NCI-H1694 treated with DMSO at 0.1 percent for 48 hours (cell line): Measurements from ENCODE around the gene MYLIP.

Source experiments
- DNase-seq: peaks from one replicate; lab custom pipeline; 2025; lab: John Stamatoyannopoulos, UW

The MYLIP gene

DNA sequence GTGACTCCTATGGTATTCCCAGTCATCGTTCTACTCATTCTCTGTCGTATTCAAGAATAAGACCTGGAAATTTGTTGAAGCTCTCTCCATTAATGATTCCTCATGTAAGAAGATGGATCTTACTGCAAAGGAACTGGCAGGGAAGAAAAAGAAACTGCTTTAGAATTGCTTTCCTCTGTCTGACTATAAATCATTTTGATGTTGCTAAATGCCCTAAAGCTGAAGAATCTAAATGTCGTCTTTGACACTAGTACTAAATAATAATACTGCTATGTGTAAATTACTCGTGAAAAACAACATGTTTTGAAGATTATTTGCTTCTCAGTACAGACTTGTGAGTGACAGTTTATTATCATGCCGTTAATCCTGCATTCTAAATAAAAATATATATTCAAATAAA lies 20.5 kb upstream of the MYLIP start:
- no peak for DNase-seq

DNA sequence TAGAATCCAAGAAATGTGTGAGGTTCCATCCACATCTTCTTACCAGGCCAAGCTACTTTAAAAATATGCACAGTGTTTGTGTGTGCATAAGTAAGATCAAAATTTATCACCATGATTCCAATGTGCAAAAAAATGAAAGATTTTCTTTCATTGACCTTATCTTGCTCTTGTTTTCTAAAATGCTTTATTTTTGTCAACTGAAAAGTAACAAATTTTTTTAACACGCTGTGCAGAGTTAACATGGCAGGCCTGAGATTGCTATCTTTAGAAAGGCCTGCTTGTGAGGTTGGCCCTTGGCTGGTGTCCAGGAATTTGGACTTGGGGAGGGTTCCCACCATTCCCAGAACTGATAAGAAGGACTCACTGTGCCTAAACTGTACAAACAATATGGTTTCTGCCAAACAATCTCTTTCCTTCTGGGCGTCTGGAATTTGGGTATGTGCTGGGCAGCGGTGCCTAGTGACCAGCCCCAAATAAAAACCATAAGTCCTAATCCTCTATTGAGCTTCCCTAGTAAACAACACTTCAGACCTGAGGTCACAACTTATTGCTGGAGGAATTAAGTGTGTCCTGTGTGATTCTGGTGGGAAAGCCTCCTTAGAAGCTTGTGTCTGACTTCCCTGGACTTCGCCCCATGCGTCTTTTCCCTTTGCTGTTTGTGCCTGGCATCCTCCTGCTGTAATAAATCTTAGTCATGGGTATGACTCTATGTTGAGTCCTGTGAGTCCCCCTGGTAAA lies 19.8 kb upstream of the MYLIP start:
- no peak for DNase-seq

DNA sequence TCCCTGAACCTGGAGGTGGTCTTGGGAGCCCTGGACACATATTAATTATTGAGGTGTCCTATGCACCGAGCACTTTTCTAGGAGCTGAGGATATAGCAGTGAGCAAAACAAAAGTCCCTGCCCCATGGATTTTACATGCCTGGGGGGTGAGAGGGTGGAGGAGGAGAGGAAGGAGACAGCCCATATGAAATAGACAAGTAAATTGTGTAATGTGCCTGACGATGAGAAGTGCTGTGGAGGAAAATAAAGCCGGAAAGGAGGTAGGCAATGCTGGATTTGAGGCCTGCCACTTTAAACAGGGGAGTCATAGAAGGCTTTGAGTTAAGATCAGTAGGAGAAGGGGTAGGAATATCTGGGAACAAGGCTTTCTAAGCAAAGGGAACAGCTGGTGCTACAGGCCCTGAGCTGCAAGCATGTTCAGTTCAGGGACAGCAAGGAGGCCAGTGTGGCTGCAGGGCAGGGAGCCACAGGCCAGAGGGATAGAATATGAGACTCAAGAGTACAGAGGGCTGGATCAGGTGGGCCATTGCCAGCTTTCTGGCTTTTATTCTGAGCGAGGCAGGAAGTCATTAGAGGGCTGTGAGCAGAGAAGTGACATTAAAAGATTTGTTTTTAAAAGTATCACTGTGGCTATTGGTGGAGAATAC lies 19.1 kb upstream of the MYLIP start:
- no peak for DNase-seq

DNA sequence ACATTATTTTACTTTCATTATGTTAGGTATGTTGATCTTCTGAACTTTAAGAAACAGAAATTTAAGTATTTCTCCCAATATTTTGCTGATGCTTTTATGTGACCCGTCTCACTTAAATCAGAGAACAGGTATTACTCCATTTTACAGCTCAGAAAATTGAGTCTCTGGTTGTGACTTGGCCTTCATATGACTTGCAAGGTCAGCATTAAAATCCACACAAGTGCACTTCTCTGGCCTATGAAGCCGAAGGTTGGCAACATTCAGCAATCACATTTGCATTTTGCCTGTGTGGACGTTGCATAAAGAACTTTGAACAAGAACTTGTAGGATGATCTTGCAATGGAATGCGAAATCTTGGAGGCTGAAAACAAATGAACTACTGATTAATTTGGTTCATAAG lies 10.1 kb upstream of the MYLIP start:
- DNase-seq, result no peak

DNA sequence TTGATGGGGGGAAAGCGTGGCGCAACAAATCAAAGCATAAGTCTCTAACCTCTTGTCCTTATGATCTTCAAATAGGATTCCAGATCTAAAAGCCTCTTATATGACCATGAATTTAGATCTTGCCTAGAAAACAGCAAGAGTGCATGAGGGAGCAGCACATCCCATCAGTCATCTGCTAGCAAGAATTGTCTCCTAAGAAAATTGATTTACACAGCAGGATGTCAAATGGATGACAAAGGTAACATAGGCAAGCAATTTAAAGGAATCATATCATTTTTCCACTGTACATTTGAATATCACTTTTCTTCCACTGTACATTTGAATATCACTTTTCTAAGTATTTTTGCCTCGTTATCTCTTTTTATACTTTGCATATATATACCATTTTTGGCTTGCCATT lies 7.5 kb upstream of the MYLIP start:
- no peak for DNase-seq

DNA sequence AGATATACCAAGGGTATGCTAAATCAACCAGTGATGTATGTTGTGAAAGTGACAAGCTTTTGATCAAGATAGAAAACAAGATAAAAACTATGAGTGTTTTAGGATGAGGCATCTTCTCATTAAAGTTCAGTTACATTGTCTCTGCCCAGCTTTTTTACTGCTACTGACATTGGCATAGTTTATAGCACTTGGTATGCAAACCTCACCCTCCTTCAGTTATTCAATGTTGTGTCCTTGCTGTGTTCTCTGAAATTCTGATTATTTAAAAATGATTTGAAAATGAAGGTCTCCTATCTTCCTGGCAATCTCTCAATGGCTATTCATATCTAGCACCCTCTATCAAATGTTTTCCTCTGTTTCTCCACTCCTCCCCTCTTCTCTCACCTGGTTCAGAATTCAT lies 6.7 kb upstream of the MYLIP start:
- DNase-seq, result no peak

GRCh38 chr6:16124198-16125180 lies 4.4 kb upstream of the MYLIP start:
- peak; percentile 29 for DNase-seq

DNA sequence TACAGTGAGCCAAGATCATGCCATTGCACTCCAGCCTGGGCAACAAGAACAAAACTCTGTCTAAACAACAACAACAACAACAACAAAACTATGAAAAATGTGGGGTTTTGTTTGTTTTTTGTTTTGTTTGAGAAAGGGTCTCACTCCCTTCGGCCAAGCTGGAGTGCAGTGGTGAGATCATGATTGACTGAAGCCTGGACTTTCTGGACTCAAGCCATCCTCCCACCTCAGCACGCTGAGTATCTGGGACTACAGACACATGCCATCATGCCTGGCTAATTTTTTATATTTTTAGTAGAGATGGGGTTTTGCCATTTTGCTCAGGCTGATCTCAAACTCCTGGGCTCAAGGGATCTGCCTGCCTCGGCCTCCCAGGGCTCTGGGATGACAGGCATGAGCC lies 2.8 kb upstream of the MYLIP start:
- DNase-seq, result no peak

DNA sequence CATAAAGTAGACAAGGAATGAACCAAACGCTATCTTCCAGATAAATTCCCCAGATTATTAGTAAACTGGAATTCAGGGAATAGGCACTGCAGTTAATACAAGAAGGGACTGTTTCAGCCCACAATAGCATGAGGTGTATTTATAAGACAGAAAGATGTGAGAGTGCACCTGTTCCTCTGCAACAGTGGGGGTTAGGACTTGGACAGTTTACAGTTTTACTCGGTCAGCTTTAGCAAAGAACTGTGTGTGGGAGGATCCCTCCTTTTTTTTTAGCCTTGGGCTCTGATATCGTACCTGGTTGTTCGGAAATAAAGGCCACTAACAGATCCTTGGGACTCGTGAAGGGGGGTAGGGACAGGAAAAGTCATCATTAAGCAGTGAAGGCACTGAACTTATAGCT lies 2.0 kb upstream of the MYLIP start:
- no peak for DNase-seq

DNA sequence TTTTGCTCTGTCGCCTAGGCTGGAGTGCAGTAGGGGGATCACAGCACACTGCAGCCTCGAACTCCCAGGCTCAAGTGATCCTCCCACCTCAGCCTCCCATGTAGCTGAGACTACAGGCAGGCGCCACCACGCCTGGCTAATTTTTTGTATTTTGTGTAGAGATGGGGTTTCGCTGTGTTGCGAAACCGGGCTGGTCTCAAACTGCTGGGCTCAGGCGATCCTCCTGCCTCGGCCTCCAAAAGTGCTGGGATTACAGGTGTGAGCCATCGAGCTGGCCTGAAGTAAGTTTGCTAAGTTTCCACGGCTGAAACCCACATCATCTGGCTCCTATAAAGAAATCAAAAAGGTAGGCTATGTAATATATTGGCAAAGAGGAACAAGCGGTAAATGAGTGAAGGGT lies 1.4 kb upstream of the MYLIP start:
- no peak for DNase-seq

- DNase-seq, result peak; percentile 24
Measured at GRCh38 chr6:16129623-16130401, 926 bp downstream of the MYLIP start.

GRCh38 chr6:16130437-16130891 lies 1.6 kb downstream of the MYLIP start:
- no peak for DNase-seq

GRCh38 chr6:16130932-16131387 lies 2.1 kb downstream of the MYLIP start:
- DNase-seq, result no peak

DNA sequence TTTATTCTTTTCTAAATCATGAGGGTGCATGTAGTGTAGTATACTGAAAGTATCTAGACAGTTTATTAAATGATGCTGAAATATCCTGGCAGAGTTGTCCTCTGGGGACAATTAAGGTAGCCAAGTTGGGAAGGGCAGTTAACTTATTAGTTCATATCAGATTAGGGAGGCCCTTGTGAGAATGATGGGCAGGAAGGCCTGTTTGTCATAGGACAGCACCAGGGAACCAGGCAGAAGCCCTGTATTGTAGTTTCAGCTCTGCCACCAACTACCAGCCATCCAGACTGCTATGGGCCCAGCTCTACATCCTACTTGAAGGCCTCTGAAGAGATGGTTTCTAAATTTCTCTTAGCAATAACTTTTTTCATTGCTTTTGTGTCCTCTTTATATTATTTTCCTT lies 4.0 kb downstream of the MYLIP start:
- DNase-seq, result no peak

GRCh38 chr6:16134430-16134829 lies 5.5 kb downstream of the MYLIP start:
- DNase-seq, result no peak

- no peak for DNase-seq
Measured at GRCh38 chr6:16135066-16135465, 6.2 kb downstream of the MYLIP start.

GRCh38 chr6:16136091-16136490 lies 7.2 kb downstream of the MYLIP start:
- no peak for DNase-seq

DNA sequence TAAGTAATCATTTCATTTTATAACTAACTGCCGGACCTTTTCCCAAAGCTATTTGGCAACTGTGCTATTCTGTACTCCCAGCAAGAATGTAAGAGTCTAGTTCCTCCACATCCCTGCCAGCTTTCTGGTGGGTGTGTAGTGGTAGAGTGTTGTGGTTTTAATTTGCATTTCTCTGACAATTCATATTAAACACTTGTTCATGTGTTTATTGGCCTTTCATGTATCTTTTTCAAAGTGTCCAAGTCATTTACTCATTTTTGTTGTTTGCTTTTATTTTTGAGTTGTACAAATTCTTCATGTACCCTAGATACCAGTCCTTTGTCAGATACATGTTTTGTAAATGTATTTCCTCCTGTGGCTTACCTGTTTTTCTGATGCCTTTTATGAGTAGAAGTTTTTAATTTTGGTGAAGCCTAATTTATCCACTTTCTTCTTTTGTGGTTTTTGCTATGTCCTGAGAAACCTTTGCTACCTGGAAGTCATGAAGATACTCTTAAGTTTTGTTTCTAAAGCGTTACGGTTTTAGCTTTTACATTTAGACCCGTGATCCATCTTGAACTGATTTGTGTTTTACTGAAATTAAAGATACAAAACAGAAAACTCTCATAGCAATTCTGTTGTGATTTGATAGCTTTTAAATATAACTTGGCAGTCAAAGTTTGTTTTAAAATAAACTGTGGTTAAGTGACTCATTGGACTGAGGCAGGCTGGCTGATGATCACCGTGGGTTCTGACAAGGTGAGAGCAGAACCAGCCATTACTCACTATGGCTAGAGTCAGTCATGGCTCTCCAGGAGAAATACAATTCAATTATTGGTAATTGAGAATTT lies 8.0 kb downstream of the MYLIP start:
- no peak for DNase-seq

DNA sequence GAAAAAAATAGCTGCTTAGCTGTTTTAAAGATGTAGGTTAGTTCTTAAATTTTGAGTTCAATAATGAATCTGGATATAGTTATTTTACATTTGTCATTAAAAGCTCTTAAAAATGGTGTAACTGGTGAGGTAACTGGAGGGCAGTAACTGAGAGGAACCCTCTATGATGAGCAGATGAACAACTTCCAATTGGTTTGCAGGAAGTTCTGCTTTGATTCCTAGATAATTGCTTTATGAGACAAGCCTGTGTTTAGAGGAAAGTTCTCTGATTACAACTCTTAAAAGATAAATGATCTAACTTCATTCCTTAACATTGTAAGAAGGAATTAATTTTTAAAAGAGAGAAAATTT lies 8.5 kb downstream of the MYLIP start:
- no peak for DNase-seq

DNA sequence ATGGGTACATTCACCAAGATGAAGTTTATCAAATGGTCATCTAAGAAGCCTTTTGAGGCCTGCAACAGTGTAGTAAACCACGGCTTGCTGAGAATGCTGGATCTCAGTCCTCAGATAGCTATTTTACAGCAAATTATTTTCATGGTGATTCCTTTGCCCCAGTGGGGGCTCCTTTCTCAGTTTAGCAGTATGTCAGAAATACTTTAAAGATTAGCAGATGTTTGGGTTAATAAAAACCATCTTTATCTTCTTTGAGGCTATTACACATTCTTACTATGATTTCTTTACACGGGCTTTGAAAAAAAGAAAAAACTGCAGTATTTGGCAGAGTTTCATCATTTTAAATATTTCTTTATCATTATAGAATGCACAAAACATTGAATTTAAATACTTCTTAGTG lies 10.7 kb downstream of the MYLIP start:
- DNase-seq, result no peak

GRCh38 chr6:16140607-16141006 lies 11.7 kb downstream of the MYLIP start:
- peak; percentile 32 for DNase-seq
